ENCODE measurements around the gene ISLR2.
"Not testable (repeated sequence)": the region's sequence is repeated elsewhere in the genome, so short reads cannot be mapped to it uniquely, and the experiment has no call there.

ISLR2 gene

GRCh38 chr15:74158855-74159650, 28.7 kb downstream of the ISLR2 start:
- Mint-ChIP-seq H3K27me3 (peaks cover 20% of the 10 kb centered on the region), H3K36me3 (ENCODE audit: low read depth) (no peaks in the 10 kb centered on the region), H3K27ac (no peak overlapping the region), H3K4me3 (no peak overlapping the region), H3K4me1 (peaks cover 28% of the 10 kb centered on the region), H3K9me3 (no peaks in the 10 kb centered on the region)
- peak; percentile 36 for ATAC-seq
- no peak for DNase-seq

- H3K27ac Mint-ChIP-seq, result no peak overlapping the region
- H3K4me1 Mint-ChIP-seq, result peaks cover 28% of the 10 kb centered on the region
- H3K9me3 Mint-ChIP-seq, result no peaks in the 10 kb centered on the region
- no peaks in the 10 kb centered on the region for H3K36me3 Mint-ChIP-seq (ENCODE audit: low read depth)
- DNase-seq (no peak), ATAC-seq (no peak)
- peaks cover 16% of the 10 kb centered on the region for H3K27me3 Mint-ChIP-seq
- H3K4me3 Mint-ChIP-seq, result no peak overlapping the region
Measured at GRCh38 chr15:74159773-74160172, 29.4 kb downstream of the ISLR2 start.

GRCh38 chr15:74160390-74160789, 30.0 kb downstream of the ISLR2 start:
- not testable (repeated sequence) for H3K36me3 Mint-ChIP-seq (ENCODE audit: low read depth)

GRCh38 chr15:74162195-74162536, 31.8 kb downstream of the ISLR2 start:
- DNase-seq; ATAC-seq; H3K4me3 Mint-ChIP-seq; H3K27ac Mint-ChIP-seq; H3K9me3 Mint-ChIP-seq; H3K27me3 Mint-ChIP-seq; H3K36me3 Mint-ChIP-seq (ENCODE audit: low read depth): not testable (repeated sequence)
- peaks cover 25% of the 10 kb centered on the region for H3K4me1 Mint-ChIP-seq

More at GRCh38 chr15:74160390-74160789, 30.0 kb downstream of the ISLR2 start:
- not testable (repeated sequence) for DNase-seq, H3K27ac Mint-ChIP-seq, H3K4me3 Mint-ChIP-seq, H3K9me3 Mint-ChIP-seq, ATAC-seq
- peaks cover 11% of the 10 kb centered on the region for H3K27me3 Mint-ChIP-seq
- peaks cover 28% of the 10 kb centered on the region for H3K4me1 Mint-ChIP-seq

GRCh38 chr15:74165461-74165860, 35.1 kb downstream of the ISLR2 start:
- Mint-ChIP-seq H3K4me1 (no peaks in the 10 kb centered on the region), H3K9me3 (no peaks in the 10 kb centered on the region), H3K27me3 (peaks cover 10% of the 10 kb centered on the region), H3K4me3 (no peak overlapping the region), H3K27ac (no peak overlapping the region), H3K36me3 (ENCODE audit: low read depth) (no peaks in the 10 kb centered on the region)
- ATAC-seq (no peak), DNase-seq (no peak)

- ATAC-seq, result no peak
- Mint-ChIP-seq H3K27ac (no peak overlapping the region), H3K9me3 (no peaks in the 10 kb centered on the region), H3K36me3 (ENCODE audit: low read depth) (no peaks in the 10 kb centered on the region), H3K4me1 (no peaks in the 10 kb centered on the region), H3K4me3 (no peak overlapping the region), H3K27me3 (peaks cover 3% of the 10 kb centered on the region)
- no peak for DNase-seq
Measured at GRCh38 chr15:74167891-74168331, 37.5 kb downstream of the ISLR2 start.

GRCh38 chr15:74168711-74169126, 38.3 kb downstream of the ISLR2 start:
- Mint-ChIP-seq H3K4me1 (no peaks in the 10 kb centered on the region), H3K36me3 (ENCODE audit: low read depth) (no peaks in the 10 kb centered on the region), H3K9me3 (no peaks in the 10 kb centered on the region), H3K27ac (no peak overlapping the region), H3K27me3 (peaks cover 2% of the 10 kb centered on the region), H3K4me3 (no peak overlapping the region)
- no peak for DNase-seq
- ATAC-seq, result no peak

- Mint-ChIP-seq H3K27me3 (peaks cover 2% of the 10 kb centered on the region), H3K27ac (no peak overlapping the region), H3K4me3 (no peak overlapping the region), H3K9me3 (no peaks in the 10 kb centered on the region), H3K36me3 (ENCODE audit: low read depth) (no peaks in the 10 kb centered on the region), H3K4me1 (no peaks in the 10 kb centered on the region)
- DNase-seq, result no peak
- ATAC-seq, result peak; percentile 4
Measured at GRCh38 chr15:74170071-74170844, 39.9 kb downstream of the ISLR2 start.

GRCh38 chr15:74170875-74171578, 40.6 kb downstream of the ISLR2 start:
- H3K4me3 Mint-ChIP-seq, result no peak overlapping the region
- no peak for DNase-seq

GRCh38 chr15:74171965-74172541, 41.7 kb downstream of the ISLR2 start:
- Mint-ChIP-seq H3K4me3 (no peak overlapping the region), H3K27me3 (peaks cover 2% of the 10 kb centered on the region), H3K27ac (no peak overlapping the region), H3K36me3 (ENCODE audit: low read depth) (no peaks in the 10 kb centered on the region), H3K9me3 (no peaks in the 10 kb centered on the region), H3K4me1 (no peaks in the 10 kb centered on the region)
- DNase-seq (no peak), ATAC-seq (no peak)

More at GRCh38 chr15:74170875-74171578, 40.6 kb downstream of the ISLR2 start:
- Mint-ChIP-seq H3K9me3 (no peaks in the 10 kb centered on the region), H3K27ac (no peak overlapping the region), H3K4me1 (no peaks in the 10 kb centered on the region), H3K27me3 (peaks cover 2% of the 10 kb centered on the region), H3K36me3 (ENCODE audit: low read depth) (no peaks in the 10 kb centered on the region)
- ATAC-seq, result no peak

GRCh38 chr15:74172701-74173379, 42.5 kb downstream of the ISLR2 start:
- H3K36me3 Mint-ChIP-seq (ENCODE audit: low read depth), result no peaks in the 10 kb centered on the region
- no peak overlapping the region for H3K4me3 Mint-ChIP-seq
- no peaks in the 10 kb centered on the region for H3K4me1 Mint-ChIP-seq
- H3K27ac Mint-ChIP-seq, result no peak overlapping the region
- no peak for DNase-seq
- peaks cover 2% of the 10 kb centered on the region for H3K27me3 Mint-ChIP-seq
- no peaks in the 10 kb centered on the region for H3K9me3 Mint-ChIP-seq
- no peak for ATAC-seq

- no peaks in the 10 kb centered on the region for H3K36me3 Mint-ChIP-seq (ENCODE audit: low read depth)
Measured at GRCh38 chr15:74173380-74174218, 43.2 kb downstream of the ISLR2 start, which contains the start of gene ISLR. Gene ISLR (plus strand): TSS chr15:74173710. CDS start chr15:74174859, 1,149 bp downstream.

GRCh38 chr15:74174219-74174957, 44.0 kb downstream of the ISLR2 start:
- no peaks in the 10 kb centered on the region for H3K9me3 Mint-ChIP-seq
- H3K4me3 Mint-ChIP-seq, result no peak overlapping the region
- no peaks in the 10 kb centered on the region for H3K4me1 Mint-ChIP-seq
- H3K36me3 Mint-ChIP-seq (ENCODE audit: low read depth), result no peaks in the 10 kb centered on the region
- ATAC-seq (no peak), DNase-seq (no peak)
- H3K27ac Mint-ChIP-seq, result no peak overlapping the region
- H3K27me3 Mint-ChIP-seq, result peaks cover 2% of the 10 kb centered on the region

More at GRCh38 chr15:74173380-74174218, 43.2 kb downstream of the ISLR2 start, which contains the start of gene ISLR:
- DNase-seq, result no peak
- H3K9me3 Mint-ChIP-seq, result no peaks in the 10 kb centered on the region
- H3K27ac Mint-ChIP-seq, result no peak within 1 kb of the TSS
- ATAC-seq, result no peak
- H3K4me1 Mint-ChIP-seq, result no peaks in the 10 kb centered on the region
- H3K27me3 Mint-ChIP-seq, result peaks cover 2% of the 10 kb centered on the region
- H3K4me3 Mint-ChIP-seq, result no peak within 1 kb of the TSS

All from activated naive CD8-positive, alpha-beta T cell treated with anti-CD3 and anti-CD28 coated beads, Interleukin-2, amount 50 U/mL, for 24 hours (primary cell).